ENCODE measurements around the gene ATP2A3.
"Not testable (repeated sequence)": the region's sequence is repeated elsewhere in the genome, so short reads cannot be mapped to it uniquely, and the experiment has no call there.

The ATP2A3 gene

DNA sequence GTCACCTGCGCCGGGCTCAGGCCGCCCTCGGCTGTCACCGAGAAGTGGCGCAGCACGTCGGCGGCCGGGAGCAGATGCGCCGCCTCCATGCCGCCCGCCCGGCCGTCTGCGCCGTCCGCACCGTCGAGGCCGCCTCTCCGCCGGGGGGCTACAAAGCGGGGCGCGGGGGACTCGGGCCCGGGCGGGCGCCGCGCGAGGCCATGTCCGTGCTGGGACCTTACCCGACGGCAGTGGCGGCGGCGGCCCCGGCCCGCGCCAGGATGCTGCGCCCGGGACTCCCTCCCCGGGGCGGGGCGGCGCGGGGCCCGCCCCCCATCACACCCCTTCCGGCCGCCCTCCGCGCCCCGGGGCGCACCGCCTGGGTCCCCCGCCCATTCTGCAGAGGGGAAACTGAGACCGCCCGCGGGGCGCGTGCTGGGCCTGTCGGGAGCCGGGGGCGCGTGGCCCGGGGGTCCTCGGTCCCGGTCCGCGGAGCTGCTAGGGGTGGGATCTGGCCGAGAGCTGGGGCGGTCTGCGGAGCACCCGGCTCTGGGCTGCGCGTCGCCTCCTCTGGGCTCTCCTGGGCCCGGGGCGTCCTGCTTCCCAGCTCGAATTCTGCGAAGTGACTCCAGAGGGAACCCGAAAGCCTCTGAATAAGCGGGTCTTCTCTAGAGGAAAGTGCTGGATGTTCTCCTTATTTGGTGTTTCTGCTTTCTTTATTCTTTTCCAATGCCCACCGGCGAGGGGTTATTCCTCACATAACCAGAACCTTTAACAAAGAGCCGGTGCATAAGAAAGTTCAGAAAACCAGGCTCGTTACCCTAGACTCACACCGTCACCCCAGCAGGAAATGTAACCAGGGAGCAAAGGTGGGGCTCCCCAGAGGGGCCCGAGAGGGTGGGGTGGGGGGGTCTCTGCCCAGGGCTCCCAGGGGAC is at the start of gene ATP2A3:
ATP2A3 (minus strand) TSS at position 235 of the 915 bp plus-strand sequence; CDS start at position 89, 146 bp downstream.
- peak; percentile 47 for DNase-seq

DNA sequence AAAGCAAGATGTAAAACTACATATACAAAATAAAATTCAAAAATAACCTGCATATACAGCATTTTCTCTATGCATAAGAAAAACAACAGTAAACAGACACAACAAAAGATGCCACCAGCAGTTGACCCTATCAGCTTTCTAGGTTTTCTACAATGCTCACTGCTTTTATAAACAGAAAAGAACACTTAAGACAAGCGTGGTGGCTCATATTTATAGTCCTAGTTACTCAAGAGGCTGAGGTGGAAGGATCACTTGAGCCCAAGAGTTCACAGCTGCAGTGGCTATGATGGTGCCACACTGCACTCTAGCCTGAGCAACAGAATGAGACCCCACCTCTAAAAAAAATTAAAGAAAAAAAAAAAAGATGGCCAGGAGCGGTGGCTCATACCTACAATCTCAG is 46.5 kb upstream of the ATP2A3 start:
- no peak for DNase-seq

DNA sequence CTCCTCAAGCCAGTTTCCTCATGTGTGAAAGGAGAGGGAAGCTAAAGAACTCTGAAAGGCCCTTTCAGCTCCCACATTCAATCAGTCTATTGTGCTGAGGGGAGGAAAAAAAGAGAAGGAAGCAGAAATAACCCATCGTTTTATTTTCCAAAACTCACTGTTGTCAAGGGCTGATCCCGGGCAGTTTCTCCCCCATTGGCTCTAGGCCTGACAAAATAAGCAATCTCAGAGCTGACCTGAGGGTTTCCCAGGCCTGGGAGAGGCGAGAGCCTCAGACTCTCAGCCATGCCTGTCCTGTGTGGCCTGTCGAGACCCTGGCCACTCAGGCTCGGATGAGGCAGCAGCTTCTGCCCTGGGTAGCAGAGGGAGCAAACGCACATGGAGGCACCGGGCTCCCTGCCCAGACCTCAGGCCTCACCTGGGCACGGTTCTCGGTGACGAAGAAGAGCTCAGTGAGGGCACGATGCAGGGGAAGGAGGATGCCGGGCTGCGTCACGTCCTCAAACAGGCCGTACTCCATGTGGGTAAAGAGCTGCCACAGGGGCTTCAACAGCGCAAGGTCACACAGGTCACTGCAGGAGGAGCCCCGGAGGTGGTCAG is 45.0 kb upstream of the ATP2A3 start:
- no peak for DNase-seq

DNA sequence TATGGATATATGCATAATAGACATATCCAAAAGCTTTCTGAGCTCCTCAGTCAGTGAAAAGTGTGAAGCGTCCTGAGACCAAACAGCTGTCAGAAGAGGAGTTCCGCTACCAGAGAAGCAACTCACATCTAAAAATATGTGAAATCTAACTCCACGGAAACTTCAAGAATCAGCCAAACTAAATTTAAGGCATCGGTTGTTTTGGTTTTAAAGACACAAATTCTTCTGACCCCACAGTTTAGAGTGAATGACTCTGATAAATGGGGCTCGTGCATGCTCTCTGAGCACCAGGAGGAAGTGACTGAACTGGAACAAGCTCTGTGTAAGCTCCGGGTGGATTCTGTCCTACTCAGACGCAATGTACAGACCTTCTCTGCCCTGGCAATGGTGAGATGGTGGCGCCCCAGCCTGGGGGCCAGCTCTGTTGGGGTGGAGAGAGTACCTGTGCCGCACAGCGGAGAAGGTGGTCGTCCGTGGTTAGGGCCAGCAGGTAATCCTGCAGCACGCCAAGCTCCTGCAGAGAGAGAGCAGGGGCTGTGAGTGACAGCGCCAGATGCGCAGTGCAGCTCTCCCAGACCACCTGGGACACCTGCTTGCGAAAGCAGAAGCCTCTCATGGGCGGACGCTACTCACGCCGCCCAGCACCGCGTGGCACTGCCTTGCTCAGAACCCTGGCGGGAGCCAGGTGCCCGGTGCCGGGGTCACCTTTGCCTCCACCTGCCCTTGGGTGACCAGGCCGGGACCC is 44.4 kb upstream of the ATP2A3 start:
- no peak for DNase-seq

DNA sequence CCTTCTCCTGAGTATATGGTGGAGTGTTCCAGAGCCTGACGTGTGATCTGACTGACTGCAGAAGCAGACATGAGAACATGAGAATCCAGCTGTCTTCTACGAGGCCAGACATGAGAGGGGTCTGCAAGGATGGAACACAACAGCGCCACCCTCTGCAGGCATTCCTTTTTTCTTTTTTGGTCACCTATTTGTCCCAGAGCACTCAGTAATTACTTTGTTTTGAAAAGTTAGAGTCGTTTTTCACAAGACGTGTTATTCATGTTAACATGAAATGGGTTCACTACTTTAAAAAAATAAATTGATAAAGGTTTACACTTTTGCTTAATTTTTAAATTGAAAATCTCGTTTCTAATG is 43.8 kb upstream of the ATP2A3 start:
- DNase-seq: no peak

DNA sequence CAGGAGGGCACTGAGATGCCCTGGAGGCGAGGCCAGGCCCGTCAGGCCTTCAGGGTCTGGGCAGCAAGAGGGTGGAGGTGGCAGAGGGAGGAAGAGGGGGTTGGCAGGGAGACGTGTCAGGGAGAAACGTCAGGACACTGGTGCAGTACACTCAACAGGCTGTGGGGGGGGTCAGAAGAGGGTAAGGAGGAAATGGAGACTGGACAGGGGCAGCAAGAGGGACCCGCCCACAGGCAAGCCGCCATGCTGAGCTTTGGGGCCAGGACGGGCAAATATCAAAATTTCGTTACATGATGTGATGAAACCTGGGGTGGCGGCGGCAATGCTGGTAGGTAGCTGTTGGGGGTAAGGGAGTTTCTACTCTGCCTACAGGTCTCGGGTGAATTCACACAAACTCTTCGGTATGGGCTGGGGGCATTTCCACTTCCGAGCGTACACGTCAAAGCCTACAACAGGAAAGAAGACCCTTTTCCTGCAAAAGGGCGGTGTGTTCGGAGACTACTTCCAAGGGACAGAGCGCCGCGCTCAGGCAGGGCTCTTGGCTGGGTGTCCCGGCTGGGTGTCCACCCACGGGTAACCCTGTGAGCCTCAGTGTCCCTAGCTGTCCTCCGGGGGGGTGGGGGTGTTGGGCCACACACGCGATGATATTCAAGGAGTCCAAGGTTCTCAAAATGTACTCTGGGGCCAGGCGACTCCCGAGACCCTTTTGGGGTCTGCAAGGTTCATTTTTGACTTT is 43.3 kb upstream of the ATP2A3 start:
- DNase-seq: no peak

DNA sequence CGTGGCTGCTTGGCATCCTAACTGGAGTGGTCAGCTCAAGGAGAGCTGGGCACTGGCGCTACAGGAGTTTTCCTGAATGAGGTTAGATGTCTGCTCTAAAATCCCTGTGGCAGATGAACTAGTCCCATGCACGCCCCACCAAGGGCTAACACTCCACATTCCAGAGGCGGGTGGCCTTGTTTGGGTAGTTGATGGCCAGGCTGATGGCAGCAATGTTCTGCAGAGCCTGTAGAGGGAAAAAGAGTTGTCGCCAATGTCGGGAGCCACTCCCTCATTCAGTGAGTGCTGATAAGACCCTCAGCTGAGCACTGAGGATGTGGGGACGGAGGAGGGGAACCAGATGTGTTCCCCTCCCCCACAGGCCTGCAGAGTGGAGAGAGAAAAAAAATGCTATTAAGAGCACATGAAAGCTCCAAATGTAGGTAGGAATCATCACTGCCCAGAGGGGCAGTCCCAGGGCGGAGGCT is 42.5 kb upstream of the ATP2A3 start:
- DNase-seq: no peak

DNA sequence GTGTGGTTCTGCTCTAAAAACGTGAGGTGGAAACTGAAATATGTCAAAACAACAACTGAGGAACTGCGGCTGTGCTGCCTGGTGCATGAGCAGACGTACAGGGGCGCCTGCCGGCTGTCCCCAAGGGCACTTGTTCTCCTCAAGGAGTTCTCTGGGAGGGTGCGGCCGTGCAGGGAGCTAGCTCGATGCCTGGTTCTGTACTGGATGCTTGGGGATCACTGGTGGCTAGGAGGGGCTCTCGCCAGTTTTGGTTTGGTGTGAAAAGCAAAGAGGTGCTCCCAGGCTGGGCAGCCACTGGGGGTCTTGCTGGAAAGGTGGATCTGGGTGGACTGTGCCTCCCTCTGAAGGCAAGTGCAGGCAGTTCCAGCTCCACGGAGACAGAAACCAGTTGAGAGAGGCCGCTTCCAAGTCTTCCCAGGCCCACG is 41.9 kb upstream of the ATP2A3 start:
- DNase-seq: no peak

DNA sequence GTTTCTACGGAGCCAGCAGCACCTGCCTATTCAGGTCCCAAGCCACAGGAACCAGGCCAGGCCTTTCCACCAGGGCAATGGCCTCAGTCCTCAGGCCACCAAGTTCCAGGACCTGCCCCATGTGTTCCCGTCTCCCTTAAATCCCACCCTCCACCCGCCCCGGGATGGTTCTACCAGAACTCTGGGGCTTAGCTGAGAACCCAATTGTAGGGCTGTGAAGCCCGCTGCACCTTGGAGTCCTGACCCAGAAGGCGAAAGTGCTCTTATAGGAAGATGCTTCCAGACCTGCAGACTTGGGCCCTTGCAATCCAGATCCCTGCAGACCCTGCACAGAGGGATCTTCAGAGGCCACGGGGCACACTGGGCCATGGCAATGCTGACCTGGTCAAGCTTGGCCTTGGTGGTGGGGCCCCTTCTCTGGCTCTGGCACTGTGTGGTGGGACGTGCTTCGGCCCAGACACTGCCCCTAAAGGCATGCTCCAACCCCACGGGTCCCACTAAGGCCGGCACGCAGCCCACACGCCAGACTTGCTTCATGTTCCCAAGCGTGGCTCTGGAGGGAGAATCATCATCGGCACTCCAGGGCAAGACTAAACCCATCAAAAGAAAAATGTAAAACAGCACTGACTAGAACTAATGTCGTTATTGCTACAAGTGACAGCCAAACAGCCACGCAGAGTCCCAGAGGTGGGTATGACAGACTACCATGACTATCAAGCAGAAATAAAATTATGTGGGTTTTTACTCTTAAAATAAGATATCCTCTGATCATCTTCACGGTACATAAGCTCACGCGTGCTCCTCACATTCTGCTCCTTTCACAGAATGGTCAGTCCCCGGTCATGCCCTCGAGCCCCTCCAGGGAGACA is 41.3 kb upstream of the ATP2A3 start:
- no peak for DNase-seq

DNA sequence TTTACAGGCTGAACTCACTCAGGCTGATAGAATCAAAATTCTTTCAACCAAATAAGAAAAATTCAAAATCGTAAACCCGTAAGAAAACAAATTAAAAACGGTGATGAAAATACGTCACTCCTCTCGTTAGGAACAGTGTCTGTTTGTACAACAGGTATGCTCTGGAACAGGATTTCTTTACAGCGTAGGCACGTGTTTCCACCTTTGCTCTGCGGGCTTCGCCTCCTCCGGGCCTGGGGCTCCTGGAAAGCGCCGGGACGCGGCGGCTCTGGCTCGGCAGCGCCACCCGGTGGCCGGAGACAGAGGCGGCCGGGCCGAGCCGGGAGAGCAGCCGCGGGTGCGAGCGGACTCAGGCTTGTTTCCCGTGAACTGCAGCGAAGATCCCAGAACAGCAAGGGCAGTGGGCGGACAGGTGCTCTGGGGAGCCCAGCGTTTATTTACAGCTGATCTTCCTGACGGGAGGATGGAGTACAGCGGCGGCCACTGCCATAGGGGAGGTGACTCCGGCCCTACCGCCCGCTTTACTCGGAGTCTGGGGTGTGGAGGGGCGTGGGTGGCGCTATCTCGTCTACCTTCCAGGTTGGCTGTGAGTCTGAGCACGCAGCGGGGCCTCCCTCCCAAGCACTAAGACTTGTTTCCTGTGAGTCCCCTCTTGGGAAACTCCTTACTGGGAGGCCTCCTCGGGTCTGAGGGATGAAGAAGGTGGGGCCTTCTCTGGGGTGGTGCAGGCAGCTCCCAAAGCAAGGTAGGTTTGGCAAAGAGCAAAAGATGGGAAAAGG is 40.5 kb upstream of the ATP2A3 start:
- no peak for DNase-seq

DNA sequence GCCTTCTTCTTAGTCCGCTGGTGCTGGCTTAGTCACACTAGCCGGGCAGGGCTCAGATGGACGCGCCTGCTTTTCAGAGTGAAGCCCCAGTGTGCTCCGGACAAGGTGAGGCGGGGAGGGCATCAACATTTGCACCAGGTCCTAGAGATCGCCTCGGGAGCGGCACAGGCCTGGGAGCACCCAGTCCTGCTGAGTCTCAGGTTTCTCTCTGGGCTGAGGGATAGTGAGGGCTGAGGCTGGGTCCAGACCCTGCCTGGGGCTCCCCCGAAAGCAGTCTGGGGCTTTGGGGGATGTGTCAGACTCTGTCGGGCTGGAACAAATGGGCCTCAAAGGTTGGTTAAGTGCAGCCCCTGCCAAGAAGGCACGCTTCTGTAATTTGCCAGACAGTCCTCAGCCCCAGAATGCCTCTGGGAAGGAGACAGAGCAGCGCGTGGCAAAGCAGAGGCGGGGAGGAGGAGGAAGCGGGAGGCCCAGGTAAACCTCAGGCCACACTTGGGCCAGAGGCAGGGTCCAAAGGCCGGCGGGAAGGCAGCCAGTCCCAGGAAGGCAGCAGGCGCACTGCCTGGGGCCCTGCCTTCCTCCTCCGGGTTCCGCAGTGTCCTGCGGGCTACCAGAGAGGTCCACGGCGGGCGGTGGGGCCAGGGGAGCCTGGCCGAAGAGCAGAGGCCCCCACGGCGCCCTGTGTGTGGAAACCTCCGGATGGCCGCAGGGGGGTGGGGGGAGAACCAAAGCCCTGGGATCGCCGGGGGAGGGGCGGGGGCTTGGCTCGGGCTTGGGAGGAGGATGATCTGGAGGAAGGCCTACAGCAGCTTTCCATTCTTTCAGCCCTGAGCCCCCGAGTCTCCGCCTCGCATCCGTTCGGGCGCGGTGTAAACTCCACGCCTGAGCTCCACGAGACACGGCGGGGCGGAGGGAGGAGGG is 39.5 kb upstream of the ATP2A3 start:
- DNase-seq: no peak

DNA sequence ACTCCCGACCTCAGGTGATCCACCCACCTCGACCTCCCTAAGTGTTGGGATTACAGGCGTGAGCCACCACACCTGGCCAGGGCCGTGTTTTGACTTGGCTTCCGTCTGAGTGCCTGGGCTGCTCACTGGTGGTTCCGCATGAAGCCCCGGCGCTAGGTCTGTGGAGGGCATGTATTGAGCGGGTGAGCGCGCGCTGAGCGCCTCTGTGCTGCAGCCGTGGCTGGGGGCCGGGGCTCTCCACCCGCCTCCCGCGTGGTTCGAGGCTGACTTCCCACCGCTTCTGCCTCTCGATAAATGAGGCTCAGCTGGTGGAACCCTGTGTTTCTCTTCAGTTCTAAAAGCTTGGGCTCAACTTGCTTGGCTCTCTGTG is 38.9 kb upstream of the ATP2A3 start:
- DNase-seq: no peak

DNA sequence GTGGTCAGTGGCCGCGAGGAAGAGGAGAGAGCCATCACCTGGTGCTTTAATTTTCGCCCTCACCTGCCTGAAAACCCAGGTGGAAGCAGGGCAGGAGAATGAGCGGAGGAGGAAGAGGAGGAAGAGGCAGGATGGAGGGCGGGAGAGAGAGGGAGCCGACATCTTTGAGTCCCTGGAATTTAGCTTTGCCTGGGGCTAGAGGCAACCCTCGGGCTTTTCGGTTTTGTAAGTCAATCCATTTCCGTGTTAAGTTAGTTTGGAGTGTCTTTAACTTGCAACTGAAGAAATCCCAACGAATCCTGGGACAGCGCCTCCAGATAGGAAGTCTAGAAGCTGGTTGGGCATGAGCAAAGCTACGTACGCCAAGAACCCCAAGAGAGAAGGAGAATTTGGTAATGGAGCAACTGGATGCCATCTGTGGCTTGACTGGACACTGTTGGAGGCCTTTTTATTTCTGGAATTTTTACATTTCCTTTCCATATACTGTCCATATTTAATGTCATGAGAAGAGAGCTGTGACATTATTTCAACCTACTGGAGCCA is 36.9 kb upstream of the ATP2A3 start:
- no peak for DNase-seq

DNA sequence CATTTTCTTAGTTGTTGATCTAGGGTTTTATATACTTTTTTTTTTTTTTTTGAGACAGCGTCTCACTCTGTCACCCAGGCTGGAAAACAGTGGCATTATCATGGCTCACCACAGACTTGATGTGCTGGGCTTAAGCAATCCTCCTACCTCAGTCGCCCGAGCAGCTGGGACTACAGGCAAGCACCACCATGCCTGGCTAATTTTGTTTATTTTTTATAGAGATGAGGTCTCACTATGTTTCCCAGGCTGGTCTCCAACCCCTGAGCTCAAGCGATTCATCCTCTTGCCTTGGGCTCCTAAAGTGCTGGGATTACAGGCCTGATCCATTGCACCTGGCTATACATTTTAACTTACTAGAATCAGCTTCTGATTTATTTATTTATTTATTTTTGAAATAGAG is 34.2 kb upstream of the ATP2A3 start:
- no peak for DNase-seq

DNA sequence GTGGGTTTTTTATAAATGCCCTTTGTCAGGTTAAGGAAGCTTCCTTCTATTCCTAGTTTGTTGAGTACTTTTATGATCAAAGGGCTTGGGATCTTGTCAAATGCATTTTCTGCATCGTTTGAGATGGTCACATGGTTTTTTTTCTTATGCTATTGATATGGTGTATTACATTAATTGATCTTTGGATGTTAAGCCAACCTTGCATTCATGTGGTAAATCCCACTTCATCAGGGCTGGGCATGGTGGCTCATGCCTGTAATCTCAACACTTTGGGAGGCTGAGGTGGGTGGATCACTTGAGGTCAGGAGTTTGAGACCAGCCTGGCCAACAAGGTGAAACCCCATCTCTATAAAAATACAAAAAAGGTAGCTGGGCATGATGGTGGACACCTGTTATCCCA is 30.8 kb upstream of the ATP2A3 start:
- no peak for DNase-seq

DNA sequence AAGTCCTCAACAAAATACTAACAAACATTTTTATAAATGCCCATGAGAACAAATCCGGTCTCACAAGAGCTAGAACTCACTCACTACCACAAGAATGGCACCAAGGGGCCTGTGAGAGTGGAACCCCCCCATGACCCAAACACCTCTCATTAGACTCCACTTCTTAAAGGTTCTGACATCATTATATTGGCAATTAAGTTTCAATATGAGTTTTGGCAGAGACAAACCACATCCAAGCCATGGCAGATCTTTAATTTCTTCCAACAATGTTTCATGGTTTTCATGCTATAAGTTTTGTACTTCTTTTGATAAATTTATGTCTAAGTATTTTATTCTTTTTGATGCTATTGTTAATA is 30.0 kb upstream of the ATP2A3 start:
- DNase-seq: no peak

DNA sequence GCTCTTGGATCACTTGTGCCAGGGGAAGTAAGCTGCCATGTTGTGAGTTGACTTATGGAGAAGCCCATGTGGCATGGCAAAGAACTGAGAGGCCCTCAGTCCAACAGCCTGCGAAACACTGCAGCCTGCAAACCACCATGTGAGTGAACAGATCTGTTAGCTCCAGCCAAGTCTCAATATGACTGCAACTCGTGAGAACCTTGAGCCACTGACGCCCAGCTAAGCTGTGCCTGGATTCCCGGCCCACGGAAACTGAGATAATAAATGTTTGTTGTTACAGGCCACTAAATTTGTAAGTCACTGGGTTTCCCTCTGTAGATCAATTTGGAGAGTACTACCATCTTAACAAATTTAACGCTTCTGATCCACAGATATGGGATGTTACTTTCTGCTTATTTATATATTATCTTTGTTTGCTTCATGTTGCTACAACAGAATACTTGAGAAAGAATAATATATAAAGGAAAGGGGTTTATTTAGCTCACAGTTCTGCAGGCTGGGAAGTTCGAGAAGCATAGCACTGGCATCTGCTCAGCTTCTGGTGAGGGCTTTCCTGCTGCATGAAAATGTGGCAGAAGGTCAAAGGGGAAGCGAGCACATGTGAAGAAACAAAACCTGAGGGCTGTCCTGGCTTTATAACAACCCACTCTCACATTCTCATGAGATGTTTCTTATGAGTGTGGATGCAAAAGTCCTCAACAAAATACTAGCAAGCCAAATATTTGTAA is 29.4 kb upstream of the ATP2A3 start:
- no peak for DNase-seq

DNA sequence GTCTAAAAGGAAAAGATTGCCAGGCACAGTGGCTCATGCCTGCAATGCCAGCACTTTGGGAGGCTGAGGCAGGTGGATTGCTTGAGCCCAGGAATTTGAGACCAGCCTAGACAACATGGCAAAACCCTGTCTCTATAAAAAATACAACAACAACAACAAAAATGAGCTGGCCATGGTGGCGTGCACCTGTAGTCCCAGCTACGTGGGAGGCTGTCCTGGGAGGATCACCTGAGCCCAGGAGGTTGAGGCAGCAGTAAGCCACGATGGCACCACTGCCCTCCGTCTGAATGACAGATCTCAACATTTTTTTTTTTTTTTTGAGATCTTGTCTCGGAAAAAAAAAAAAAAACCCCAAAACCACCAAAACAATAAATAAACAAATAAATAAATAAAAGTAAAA is 28.1 kb upstream of the ATP2A3 start:
- no peak for DNase-seq

DNA sequence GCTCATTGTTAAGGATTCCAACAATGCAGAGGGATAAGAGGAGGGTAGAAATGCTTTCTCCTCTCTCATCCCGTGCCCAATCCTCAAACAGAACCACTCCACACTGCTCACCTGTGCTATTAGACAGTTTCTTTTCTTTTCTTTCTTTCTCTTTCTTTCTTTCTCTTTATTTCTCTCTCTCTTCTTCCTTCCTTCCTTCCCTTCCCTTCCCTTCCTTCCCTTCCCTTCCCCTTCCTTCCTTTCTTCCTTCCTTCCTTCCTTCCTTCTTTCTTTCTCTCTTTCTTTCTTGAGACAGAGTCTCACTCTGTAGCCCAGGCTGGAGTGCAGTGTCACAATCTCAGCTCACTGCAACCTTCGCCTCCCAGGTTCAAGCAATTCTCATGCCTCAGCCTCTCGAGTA is 27.5 kb upstream of the ATP2A3 start:
- not testable (repeated sequence) for DNase-seq

Measured in NCI-H1436 (cell line).